Stimulated activated CD8-positive, alpha-beta memory T cell treated with anti-CD3 and anti-CD28 coated beads, Interleukin-4, amount 100 ng/mL, for 4 hours (primary cell): Measurements from ENCODE around the gene CCM2.
"Not testable (repeated sequence)": the region's sequence is repeated elsewhere in the genome, so short reads cannot be mapped to it uniquely, and the experiment has no call there.

Source experiments
- DNase-seq, 2 donors: peaks; one replicate each; pipeline ENCODE4 v3.0.0-alpha.2; 2020; ENCODE audit warnings: low read depth in 2 of 2, low spot score in 1 of 2

CCM2 gene

DNA sequence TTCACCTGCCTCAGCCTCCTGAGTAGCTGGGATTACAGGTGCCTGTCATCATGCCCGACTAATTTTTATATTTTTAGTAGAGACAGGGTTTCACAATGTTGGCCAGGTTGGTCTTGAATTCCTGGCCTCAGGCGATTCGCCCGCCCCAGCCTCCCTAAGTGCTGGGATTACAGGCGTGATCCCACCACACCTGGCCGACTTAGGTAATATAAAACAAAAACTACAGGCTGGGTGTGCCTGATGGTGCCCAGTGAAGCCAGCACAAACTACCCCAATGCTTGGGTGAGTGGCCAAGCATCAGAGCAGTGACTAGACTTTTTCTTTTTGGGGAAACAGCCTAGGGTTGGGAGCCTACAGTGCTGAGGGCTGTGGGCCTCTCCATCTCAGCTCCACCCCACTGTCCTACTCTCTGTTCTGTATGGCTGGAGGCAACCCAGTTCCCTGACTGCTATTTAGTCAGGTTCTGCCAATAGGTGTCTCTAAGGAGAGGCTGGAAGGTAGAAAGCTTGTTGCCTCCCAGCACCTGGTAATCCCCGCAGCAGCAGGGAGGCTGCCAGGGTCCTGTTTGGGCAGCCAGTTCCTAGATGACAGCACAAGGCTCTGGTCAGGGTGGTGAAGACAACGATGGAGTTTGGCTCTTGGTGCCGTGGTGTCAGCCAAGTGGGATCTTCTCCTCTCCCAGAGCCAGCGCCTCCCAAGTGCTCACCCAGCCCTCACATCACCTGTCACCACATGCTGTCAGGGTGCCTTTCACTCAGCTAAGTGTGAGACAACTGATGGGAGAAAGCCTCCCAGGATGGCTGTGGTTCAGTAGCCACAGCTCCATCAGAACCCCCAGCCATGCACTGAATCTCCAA is 99.2 kb downstream of the CCM2 start:
- no peak for DNase-seq

DNA sequence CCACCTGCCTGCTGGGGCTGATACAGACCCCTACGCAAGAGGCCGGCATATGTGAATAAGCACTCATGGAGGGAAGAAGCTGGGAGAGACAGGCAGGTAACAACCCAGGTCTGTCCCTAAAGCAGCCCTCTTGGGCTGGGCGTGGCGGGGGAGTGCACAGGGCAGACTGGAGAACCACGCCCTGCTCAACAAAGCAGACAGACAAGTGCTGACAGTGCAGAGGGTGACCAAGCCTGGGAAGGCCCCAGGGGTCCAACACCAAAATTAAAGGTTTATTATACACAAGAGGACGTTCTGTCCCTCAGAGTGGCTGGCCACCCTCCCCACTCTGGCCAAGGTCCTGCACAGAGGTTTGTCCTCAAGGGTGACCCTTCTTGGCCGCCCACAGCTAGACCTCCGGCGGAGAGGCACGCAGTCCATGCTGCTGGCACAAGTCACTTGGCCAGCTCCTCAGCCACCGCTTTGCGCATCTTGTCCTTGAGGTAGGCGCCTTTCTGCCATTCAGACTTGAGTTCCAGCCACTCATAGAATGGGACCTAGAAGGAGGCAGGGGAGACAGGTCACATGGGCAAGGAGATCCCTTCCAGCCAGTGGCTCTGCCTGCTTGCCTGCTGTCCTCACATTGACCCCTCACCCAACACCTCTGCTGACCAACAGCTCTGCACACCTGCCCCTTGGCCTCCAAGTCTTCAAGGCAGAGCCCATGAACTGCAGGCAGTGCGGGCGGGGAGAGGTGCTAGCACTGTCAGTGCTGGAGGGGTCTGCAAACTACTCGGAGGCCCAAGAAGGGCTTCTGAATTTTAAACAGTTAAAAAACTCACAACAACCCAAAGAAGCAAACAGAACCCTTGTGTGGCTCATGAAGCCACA is 100.1 kb downstream of the CCM2 start:
- no peak for DNase-seq

DNA sequence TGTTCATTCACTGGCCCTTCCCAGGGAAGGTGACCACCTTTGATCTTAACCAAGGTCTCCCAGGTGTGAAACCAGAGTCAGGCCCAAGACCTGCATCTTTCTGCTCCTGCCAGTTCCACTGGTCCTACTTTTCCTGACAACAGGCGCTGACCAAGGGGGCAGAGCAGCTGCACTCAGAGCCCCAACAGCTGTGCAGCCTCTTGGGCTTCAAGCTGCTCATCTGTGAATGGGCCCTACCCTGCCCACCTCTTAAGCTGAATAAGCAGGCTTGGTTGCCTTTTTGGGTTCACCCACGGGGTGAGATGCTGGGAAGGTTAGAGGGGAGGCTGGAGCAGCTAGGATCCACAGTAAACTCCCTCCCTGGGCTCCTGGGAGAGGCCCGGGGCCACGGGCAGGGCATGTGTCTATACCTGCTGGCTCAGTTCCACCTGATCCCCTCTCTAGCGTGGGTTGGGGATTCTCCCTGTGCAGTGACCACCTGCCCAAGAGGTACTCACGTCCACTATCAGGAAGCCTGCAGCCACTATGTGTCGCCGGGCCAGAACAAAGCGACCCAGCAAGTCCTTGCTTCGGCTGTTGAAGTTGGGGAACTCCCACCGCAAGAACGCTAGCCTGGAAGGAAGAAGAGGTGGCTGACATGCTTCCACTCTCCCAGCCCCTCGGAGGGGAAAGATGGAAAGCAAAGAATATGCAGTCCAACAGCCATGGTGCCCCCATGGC is 100.9 kb downstream of the CCM2 start:
- no peak for DNase-seq

DNA sequence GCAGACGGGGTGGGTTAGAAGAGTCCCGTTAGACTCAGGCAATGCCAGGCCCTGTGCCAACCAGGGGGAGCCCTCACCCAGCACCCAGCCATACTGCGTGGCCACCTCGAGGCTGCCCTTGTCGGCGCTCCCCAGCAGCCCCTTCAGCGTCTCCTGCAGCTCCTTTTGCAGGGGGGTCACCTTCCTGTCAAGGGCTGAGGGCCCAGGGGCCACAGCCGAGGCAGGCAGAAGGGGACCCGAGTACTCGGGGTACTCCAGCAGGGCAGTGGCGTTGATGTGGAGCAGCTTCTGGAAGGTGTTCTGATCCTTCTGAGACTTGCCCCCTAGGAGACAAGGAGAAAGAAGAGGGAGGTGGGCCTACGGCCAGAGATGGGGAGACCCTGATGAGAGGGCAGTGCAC is 101.7 kb downstream of the CCM2 start:
- DNase-seq: no peak

DNA sequence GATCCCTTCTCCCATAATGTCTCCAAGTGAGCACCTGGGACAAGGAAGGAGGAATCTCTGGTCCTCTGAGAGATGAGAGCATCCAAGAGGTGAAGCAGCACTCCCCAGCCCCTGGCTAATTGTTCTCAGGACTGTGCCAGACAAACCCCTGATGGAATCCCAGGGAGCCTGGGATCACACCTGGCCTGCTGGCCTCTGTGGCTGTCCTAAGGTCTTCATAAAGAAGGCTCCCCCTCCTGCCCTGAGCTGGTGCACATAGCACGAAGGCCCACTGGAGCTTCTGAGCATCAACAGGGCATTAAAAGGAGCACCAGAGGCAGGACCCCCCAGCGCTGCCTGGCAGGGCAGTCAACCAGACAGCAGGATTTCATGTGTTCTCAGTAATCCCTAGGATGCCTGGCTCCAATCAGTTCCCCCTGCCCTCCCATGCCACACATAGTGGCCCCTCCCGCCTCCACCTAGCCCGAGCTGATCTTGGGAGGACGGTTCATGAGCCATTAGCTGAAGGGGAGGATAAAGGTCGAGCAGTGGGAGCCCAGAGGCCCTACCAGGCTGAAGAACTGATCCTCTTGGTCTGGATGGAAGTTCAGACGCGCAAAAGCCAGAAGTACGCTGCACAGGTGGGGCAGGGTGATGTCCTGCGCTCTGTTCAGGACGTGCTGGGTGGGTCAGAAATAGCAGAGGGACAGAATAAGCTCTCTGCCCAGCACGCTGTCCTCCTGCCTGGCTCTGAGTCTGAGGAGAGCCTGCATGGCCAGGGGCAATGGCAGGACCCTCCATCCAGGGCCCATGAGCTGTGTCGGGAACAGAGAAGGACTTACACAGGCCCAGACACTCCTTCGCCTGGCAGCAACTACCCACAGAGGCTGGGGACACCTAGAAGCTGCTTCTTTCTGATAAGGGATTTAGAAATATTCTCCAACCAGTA is 103.0 kb downstream of the CCM2 start:
- DNase-seq: no peak

DNA sequence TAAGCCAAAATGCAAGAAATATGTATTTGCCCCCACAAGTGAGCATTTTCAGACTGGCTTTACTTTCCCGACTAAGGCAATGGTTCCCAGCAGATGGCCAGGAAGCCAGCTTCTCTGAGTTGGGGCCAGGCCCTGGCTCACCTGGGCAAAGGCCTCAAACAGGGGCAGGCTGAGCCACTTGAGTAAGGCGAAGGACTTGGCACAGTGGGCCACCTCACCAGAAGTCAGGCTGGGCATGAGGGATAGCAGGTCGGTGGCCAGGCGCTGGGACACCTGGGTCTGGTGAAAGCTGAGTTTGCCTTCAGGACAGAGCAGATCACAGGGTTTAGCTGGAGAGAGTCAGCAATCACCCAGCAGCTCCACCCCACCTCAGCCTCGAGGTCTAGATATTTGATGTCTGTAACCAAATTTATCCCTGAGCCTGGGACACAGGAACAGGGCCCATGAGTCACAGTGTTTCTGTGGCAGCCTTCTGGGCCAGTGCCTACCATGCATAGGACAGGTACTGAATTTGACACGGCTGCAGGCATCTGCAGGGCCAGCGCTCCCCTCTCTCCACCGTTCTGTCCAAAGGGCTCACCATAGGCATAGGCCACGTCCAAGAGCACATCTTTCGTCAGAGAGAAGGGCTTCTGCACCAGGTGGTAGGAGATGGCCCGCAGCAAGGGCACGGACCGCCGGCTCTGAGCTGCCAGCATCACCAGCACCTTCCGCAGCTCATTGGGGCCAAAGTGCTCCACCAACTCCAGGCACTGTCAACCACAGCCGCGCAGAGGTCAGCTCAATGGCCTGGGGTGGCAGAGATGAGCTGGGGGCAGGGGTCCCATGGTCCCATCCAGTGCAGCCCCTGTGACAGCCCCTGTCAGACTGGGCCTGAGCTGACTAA is 104.2 kb downstream of the CCM2 start:
- no peak for DNase-seq

DNA sequence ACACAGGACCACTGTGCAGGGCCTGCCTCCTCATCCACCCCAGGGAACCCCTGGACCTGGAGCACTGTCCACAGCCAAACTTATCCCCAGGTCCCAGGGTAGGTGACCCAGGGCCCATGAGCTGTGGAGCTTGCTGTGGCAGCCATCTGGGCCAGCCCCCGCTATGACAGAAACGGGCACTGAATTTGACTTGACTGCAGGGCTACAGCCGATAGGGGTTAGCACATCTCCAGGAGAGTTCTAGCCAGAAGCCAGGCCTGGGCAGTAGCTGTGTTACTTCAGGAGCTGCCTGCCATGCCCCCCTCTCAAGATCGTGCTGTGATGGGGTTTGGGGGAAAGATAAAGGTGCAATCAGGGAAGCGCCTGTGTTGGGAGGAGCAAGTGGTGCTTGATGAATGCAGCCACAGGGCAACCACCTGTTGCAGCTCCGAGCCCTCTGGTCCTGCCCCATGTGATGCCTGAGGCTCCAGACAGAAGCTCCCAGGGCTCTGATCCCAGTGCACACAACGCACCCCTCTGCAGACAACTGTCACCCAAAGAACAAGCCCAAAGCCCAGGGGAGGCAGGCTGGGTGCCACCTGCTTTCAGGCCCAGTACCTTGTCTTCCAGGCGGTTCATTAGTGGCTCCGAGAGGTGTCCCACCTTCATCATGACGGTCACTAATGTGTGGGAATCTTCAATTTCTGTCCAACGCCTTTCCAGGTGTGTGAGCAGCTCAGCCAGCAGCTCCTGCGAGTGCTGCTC is 105.0 kb downstream of the CCM2 start:
- DNase-seq: no peak

DNA sequence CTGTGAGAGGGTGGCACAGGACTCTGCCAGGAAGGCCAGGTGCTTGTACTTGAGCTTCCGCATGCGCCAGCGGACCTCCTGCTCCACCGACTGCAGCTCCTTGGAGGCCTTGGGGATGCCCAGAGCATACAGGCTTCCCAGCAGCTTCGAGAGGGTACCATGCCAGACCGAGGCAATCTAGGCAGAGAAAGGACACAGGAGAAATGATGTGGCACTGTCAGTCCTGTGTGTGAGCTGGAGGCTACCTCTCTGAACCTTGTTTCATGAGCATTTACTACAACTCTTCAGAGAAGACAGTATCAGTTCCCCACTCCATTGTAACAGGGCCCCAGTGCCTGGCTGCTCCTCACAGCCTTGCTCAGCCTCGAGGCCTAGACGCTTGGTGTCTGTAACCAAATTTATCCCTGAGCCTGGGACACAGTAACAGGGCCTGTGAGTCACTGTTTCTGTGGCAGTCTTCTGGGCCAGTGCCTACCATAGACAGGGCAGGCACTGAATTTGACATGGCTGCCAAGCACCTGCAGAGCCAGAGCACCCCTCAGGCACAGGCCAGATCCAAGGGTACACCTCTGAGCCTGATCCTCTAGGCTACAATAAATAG is 105.7 kb downstream of the CCM2 start:
- DNase-seq: no peak

DNA sequence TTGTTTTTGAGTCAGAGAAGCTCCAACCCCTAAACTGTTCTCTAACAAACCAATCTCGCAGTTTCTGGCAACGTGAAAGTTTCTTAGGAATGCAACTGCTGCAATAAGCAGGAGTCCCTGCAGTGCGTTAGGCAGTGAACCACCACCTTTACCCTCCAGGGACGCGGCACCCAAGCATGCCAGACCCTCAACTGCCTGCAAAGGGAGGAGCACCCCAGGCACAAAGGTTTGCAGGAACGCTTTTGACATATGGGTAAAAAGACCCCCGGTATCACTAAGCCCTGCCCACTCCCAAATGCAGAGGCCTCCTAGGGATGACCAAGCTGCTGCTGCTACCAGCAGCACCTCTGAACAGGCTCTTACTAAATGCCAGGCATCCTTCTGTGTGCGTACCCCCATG is 106.8 kb downstream of the CCM2 start:
- DNase-seq: no peak

DNA sequence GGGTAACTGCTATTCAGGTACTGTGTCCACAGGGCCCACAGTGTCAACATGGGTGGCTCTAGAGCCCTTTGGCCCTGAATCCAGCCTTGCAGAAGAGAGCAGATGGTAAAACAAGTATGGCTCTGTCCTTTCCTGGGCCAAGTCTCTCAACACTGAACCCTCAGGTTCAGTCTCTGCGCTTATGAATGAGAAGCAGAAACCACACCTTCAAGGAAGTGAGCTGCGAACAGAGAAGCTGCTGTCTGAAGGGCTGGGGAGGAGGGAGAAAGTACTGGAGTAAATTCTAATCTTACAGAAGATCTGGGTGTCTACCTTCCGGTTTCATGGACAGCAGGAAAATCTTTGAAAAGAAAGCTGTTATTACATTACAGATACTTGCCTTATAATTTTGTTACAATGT is 107.4 kb downstream of the CCM2 start:
- no peak for DNase-seq

DNA sequence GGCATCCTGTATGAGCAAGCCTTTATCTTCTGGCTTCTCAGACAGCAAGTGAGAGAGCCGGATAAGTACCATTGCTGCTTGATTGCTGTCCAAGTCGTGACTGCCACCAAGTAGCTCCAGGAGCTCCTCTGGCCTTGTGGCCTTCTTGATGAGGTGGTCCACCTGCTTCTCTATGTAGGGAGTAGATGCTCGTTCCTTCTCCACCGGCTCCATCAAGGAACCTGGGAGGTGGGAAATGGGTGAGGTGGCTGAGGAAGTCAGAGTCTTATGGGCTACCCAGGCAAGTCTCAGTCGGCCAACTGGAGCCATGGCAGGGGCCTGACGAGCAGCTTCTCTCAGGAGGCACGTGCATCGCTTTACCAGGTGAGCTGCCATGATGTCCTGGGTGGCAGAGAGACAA is 108.9 kb downstream of the CCM2 start:
- DNase-seq: no peak

DNA sequence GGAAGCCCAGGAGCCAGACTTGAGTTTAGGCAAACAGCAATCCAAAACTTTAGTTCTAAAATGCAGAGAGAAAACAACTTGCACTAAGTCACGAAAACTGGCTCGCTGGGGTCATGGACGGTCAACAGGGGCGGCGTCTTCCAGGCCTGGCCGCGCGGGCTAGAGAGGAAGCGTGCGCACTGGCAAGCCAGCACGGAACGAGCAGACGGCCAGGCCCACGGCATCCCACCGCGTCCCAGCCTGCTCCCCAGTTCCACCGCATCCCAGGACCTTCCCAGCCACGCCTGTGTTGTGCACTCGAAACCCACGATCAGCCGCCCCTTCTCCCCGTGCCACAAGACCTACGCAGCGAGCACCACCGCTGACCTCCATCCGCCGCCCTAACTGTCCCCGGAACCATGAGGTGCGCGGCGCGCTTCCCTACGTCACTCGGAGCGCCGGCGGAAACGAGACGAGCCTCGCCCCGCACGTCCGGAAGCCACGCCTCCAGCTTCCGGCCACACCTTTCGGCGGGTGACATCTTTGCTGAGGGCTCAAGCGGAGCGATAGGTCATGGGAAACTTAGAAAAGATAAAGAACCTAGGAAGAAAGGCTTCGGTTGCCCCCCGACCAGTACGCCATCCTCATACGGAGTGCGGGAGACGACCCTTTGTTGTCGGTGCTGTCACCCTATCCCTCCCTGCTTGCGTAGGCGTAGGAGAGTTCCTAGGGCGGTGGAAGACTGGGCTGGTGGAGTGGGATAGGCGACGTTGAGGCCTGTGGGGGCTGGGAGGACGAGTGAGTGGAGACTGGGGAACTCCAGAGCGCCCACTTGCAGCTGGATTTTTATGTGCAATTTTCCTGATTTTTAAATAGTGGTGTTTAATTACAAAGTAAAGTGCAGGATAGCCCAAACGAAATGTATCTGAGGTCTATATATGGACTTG is 111.6 kb downstream of the CCM2 start, which contains the start of gene TBRG4:
Gene TBRG4 (minus strand): TSS at position 400 of the 926 bp plus-strand sequence. CDS start 2,460 bp downstream, outside the sequence.
- peak; percentile 86 to 88 for DNase-seq

DNA sequence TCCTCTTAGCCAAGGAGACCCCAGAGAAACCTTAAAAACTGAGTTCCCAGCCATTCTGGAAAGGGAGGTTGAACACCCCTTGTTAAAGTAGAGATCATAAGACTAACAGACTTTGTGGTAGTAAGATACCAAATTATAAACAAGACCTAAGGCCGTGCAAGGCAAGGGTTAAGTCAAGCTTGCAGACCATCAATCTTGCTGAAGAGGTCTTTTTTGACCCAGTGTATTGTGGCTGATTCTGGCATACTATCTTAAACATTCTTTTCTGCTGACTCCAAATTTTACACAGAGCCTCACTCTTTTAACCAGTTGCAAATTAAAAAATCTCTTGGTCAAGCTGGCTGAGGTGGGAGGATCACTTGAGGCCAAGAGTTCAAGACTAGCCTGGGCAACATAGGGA is 112.6 kb downstream of the CCM2 start:
- no peak for DNase-seq

DNA sequence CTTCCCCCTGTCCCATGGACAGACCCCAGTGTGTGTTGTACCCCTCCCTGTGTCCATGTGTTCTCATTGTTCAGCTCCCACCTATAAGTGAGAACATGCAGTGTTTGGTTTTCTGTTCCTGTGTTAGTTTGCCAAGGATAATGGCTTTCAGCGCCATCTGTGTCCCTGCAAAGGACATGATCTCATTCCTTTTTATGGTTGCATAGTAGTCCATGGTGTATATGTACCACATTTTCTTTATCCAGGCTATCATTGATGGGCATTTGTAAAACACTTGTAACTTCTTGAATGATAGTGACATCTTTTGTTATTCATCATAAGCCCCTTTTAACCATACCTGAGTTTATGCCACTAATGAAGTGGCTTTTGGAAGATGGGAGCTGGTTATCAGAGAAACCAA is 114.3 kb downstream of the CCM2 start:
- DNase-seq: not testable (repeated sequence)

DNA sequence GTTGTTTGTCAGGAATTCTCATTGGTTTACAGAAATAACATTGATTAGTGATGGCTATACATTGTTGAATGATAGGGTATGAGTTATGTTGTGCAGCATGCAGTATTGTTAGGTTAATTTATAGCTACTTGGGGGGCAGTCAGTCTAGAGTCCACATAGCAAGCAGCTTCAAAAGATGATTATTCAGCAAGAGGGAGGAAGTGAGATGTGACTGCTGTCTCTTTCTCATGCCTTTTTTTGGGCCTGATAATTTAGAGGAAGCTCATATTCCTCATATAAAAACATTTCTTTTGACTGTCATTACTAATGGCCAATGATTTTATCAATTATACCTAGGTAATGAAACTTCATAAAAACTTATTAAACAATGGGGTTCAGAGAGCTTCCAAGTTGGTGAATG is 114.9 kb downstream of the CCM2 start:
- DNase-seq: no peak

DNA sequence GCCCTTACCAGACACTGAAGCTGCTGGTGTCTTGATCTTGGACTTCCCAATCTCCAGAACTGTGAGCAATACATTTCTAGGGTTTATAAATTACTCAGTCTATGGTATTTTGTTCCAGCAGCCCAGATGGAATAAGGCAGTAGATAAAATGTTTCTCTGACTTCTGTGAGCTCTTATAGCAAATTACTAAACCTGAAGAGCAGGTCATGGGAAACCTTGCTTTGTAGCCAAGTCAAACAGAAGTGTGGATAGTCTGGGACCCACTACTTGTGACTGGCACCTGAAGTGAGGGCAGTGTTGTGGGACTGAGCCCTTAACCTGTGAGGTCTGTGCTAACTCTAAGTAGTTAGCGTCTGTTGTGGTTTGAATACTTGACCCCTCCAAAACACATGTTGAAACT is 116.0 kb downstream of the CCM2 start:
- DNase-seq: no peak

DNA sequence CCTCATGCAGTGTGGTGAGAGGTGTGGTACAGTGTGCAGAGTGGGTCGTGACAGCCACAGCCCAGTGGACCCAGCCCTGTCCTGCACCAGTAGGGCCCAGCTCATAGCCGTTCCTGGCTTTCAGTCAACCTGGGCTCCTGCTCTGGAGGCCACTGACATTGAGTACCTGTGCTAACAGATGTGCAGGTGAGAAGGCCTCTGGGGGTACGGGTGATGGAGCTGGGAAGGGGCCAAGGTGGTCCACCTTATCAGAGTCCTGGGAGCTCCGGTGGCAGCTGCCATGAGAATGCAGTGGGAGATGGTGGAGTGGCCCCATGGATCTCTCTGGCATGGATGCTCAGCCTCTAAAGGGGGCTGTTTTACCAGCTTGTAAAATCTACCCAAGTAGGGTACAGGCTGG is 117.6 kb downstream of the CCM2 start:
- DNase-seq: no peak
